ENCODE results near the gene STXBP1.
"Not testable (repeated sequence)": the region's sequence is repeated elsewhere in the genome, so short reads cannot be mapped to it uniquely, and the experiment has no call there.

The STXBP1 gene

DNA sequence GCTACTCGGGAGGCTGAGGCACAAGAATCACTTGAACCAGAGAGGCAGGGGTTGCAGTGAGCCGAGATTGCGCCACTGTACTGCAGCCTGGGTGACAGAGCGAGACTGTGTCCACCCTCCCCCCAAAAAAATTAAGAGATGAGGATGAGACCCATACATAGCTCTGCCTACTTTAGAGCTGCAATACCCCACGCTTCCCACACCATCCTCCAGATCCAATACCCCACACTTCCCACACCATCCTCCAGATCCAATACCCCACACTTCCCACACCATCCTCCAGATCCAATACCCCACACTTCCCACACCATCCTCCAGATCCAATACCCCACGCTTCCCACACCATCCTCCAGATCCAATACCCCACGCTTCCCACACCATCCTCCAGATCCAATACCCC, 34.9 kb upstream of the STXBP1 start:
- not testable (repeated sequence) for H2BK5ac ChIP-seq (ENCODE audit: low read depth, low read length, poor library complexity); H3K27ac ChIP-seq (ENCODE audit: low read depth, low read length); H3K14ac ChIP-seq (ENCODE audit: low read length); H2AK5ac ChIP-seq (ENCODE audit: low read length); H2BK12ac ChIP-seq (ENCODE audit: low read length); H2BK120ac ChIP-seq (ENCODE audit: insufficient read depth, low read length, poor library complexity); H3K36me3 ChIP-seq (ENCODE audit: control insufficient read depth in 1 of 2, insufficient read depth in 2 of 2, low read length in 2 of 2); H3K4me3 ChIP-seq (ENCODE audit: low read depth, low read length); H3K23ac ChIP-seq (ENCODE audit: low read length); H4K91ac ChIP-seq (ENCODE audit: low read depth, low read length); H3K27me3 ChIP-seq (ENCODE audit: insufficient read depth, low read length); H2AFZ ChIP-seq (ENCODE audit: insufficient read depth, low read length, poor library complexity); H3K9ac ChIP-seq (ENCODE audit: low read length); H3K79me1 ChIP-seq (ENCODE audit: low read length); H3K18ac ChIP-seq (ENCODE audit: low read length); H3K9me3 ChIP-seq (ENCODE audit: insufficient read depth, low read depth, low read length); H3K79me2 ChIP-seq (ENCODE audit: control insufficient read depth, insufficient read depth, low read length, poor library complexity); DNase-seq; H3K4ac ChIP-seq (ENCODE audit: low read depth, low read length); H4K12ac ChIP-seq (ENCODE audit: low read depth, low read length); H3K4me2 ChIP-seq (ENCODE audit: low read length); H4K8ac ChIP-seq (ENCODE audit: low read depth, low read length)
- no CpG with 5 or more reads among the region's 7 CpGs for WGBS (ENCODE audit: extremely low coverage, insufficient coverage, insufficient read length)
- peaks cover 11 to 13% of the 10 kb centered on the region in 2 experiments for H3K4me1 ChIP-seq (ENCODE audit: control insufficient read depth in 1 of 2, insufficient read depth in 2 of 2, low read length in 2 of 2)

DNA sequence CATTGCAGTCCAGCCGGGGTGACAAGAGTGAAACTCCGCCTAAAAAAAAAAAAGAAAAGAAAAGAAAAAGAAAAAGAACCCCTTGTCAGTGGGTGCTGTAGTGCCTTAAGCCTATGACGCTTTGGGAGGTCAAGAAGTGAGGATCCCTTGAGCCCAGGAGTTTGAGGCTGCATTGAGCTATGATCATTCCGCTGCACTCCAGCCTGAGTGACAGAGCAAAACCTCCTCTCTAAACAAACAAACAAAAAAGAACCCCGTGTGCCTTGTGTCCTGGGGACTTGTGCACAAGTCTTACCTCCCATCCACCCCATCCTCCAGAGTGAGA, 33.5 kb upstream of the STXBP1 start:
- Histone ChIP-seq H3K23ac (ENCODE audit: low read length) (no peak overlapping the region), H4K12ac (ENCODE audit: low read depth, low read length) (no peak overlapping the region), H2BK5ac (ENCODE audit: low read depth, low read length, poor library complexity) (no peak overlapping the region), H2BK120ac (ENCODE audit: insufficient read depth, low read length, poor library complexity) (no peak overlapping the region), H3K9me3 (ENCODE audit: insufficient read depth, low read depth, low read length) (no peaks in the 10 kb centered on the region), H3K79me1 (ENCODE audit: low read length) (peaks cover 9% of the 10 kb centered on the region), H4K91ac (ENCODE audit: low read depth, low read length) (no peak overlapping the region), H3K4ac (ENCODE audit: low read depth, low read length) (no peak overlapping the region), H3K36me3 (ENCODE audit: control insufficient read depth in 1 of 2, insufficient read depth in 2 of 2, low read length in 2 of 2) (no peaks in the 10 kb centered on the region), H4K8ac (ENCODE audit: low read depth, low read length) (peak overlapping the region; percentile 12), H3K14ac (ENCODE audit: low read length) (peak overlapping the region; percentile 4), H3K27me3 (ENCODE audit: insufficient read depth, low read length) (no peaks in the 10 kb centered on the region), H3K4me3 (ENCODE audit: low read depth, low read length) (no peak overlapping the region), H3K18ac (ENCODE audit: low read length) (no peak overlapping the region), H3K9ac (ENCODE audit: low read length) (no peak overlapping the region), H3K27ac (ENCODE audit: low read depth, low read length) (no peak overlapping the region), H3K79me2 (ENCODE audit: control insufficient read depth, insufficient read depth, low read length, poor library complexity) (no peaks in the 10 kb centered on the region), H2AFZ (ENCODE audit: insufficient read depth, low read length, poor library complexity) (no peak overlapping the region), H2AK5ac (ENCODE audit: low read length) (no peak overlapping the region), H3K4me2 (ENCODE audit: low read length) (no peak overlapping the region), H2BK12ac (ENCODE audit: low read length) (no peak overlapping the region), H3K4me1 (ENCODE audit: control insufficient read depth in 1 of 2, insufficient read depth in 2 of 2, low read length in 2 of 2) (peaks cover 11 to 13% of the 10 kb centered on the region in 2 experiments)
- DNase-seq = no peak
- WGBS (ENCODE audit: extremely low coverage, insufficient coverage, insufficient read length) = no CpG with 5 or more reads among the region's 5 CpGs

DNA sequence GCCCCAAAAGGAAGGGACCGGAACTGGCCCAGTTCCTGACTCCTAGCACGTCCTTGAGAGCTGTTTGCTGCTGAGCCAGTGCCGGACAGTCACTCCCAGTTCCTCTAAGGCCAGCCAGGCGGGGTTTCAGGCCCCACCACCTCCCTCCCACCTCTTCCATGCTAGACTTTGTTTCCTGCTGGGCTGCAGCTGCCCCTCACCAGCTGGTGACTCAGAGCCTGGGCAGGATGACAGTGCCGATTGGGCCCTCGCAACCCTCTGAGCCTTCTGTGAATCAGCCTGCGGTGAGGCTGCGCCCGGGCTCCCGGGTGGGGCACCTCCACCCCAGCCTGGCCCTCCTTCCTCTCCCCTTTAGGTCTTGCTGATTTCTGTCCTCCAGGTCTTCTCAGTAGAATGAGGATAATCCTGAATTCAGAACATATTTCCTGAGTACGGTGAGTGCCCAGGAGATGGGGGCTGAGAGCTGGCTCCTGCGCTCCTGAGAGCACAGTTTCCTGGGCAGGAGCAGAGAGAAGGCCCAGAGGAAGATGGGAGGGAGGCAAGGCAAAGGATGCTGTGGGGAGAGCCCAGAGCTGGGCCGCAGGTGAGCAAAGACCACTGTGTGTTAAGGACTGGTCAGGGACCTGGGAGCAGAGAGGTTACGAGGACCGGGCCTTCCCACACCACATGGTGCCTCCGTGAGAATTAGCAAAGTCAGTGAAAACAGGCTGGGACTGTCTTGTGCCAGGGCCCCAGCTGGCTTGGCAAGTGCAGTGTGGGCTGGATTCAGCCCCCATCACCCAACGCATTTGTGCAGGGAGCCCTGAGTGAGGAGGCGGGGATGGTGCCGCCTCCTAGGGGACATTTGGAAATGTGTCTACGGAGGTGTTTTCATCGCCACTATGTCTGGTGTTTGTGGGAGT, 32.9 kb upstream of the STXBP1 start:
- peak overlapping the region; percentile 19 for H2AK5ac ChIP-seq (ENCODE audit: low read length)
- H3K4me1 ChIP-seq (ENCODE audit: control insufficient read depth in 1 of 2, insufficient read depth in 2 of 2, low read length in 2 of 2) = peaks cover 8 to 11% of the 10 kb centered on the region in 2 experiments
- DNase-seq = peak; percentile 79 to 84
- H2AFZ ChIP-seq (ENCODE audit: insufficient read depth, low read length, poor library complexity) = no peak overlapping the region
- H3K4me2 ChIP-seq (ENCODE audit: low read length) = no peak overlapping the region
- H3K79me1 ChIP-seq (ENCODE audit: low read length) = peaks cover 6% of the 10 kb centered on the region
- H2BK120ac ChIP-seq (ENCODE audit: insufficient read depth, low read length, poor library complexity) = no peak overlapping the region
- no peaks in the 10 kb centered on the region for H3K79me2 ChIP-seq (ENCODE audit: control insufficient read depth, insufficient read depth, low read length, poor library complexity)
- H4K91ac ChIP-seq (ENCODE audit: low read depth, low read length) = peak overlapping the region; percentile 5
- no peak overlapping the region for H3K23ac ChIP-seq (ENCODE audit: low read length)
- no CpG with 5 or more reads among the region's 21 CpGs for WGBS (ENCODE audit: extremely low coverage, insufficient coverage, insufficient read length)
- no peak overlapping the region for H2BK5ac ChIP-seq (ENCODE audit: low read depth, low read length, poor library complexity)
- H3K14ac ChIP-seq (ENCODE audit: low read length) = peak overlapping the region; percentile 4
- peak overlapping the region; percentile 19 for H3K9ac ChIP-seq (ENCODE audit: low read length)
- no peak overlapping the region for H3K4me3 ChIP-seq (ENCODE audit: low read depth, low read length)
- H3K36me3 ChIP-seq (ENCODE audit: control insufficient read depth in 1 of 2, insufficient read depth in 2 of 2, low read length in 2 of 2) = no peaks in the 10 kb centered on the region
- H3K18ac ChIP-seq (ENCODE audit: low read length) = no peak overlapping the region
- H3K27ac ChIP-seq (ENCODE audit: low read depth, low read length) = no peak overlapping the region
- H3K9me3 ChIP-seq (ENCODE audit: insufficient read depth, low read depth, low read length) = no peaks in the 10 kb centered on the region
- peak overlapping the region; percentile 12 for H4K8ac ChIP-seq (ENCODE audit: low read depth, low read length)
- peak overlapping the region; percentile 44 for H2BK12ac ChIP-seq (ENCODE audit: low read length)
- H3K4ac ChIP-seq (ENCODE audit: low read depth, low read length) = no peak overlapping the region
- no peaks in the 10 kb centered on the region for H3K27me3 ChIP-seq (ENCODE audit: insufficient read depth, low read length)
- no peak overlapping the region for H4K12ac ChIP-seq (ENCODE audit: low read depth, low read length)

DNA sequence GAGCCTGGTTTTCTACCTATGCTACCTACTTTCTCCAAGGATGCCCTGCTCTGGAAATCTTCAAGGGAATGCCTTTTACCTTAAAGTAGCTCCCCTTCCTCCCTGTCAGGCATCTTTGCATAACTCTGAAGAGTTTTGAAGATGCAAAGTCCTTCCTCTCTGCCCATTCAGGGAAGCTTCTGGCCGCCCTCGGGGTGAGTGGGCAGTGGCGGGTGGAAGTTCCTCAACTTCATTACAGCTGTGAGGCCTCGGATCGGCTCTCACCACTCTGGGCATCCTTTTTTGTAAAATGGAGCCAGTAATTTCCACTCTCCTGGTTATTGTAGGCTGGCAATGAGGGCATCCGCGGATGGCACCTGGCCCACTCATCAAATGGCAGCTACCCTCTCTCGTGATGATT, 31.7 kb upstream of the STXBP1 start:
- Histone ChIP-seq H4K12ac (ENCODE audit: low read depth, low read length) (no peak overlapping the region), H3K9me3 (ENCODE audit: insufficient read depth, low read depth, low read length) (no peaks in the 10 kb centered on the region), H3K14ac (ENCODE audit: low read length) (no peak overlapping the region), H3K4me3 (ENCODE audit: low read depth, low read length) (no peak overlapping the region), H3K23ac (ENCODE audit: low read length) (no peak overlapping the region), H4K91ac (ENCODE audit: low read depth, low read length) (no peak overlapping the region), H2AFZ (ENCODE audit: insufficient read depth, low read length, poor library complexity) (no peak overlapping the region), H2BK5ac (ENCODE audit: low read depth, low read length, poor library complexity) (no peak overlapping the region), H3K18ac (ENCODE audit: low read length) (no peak overlapping the region), H3K79me1 (ENCODE audit: low read length) (no peaks in the 10 kb centered on the region), H3K9ac (ENCODE audit: low read length) (no peak overlapping the region), H3K4ac (ENCODE audit: low read depth, low read length) (no peak overlapping the region), H3K79me2 (ENCODE audit: control insufficient read depth, insufficient read depth, low read length, poor library complexity) (no peaks in the 10 kb centered on the region), H3K27ac (ENCODE audit: low read depth, low read length) (no peak overlapping the region), H3K27me3 (ENCODE audit: insufficient read depth, low read length) (no peaks in the 10 kb centered on the region), H4K8ac (ENCODE audit: low read depth, low read length) (no peak overlapping the region), H3K4me2 (ENCODE audit: low read length) (no peak overlapping the region), H2BK12ac (ENCODE audit: low read length) (no peak overlapping the region), H2AK5ac (ENCODE audit: low read length) (no peak overlapping the region), H3K36me3 (ENCODE audit: control insufficient read depth in 1 of 2, insufficient read depth in 2 of 2, low read length in 2 of 2) (no peaks in the 10 kb centered on the region), H2BK120ac (ENCODE audit: insufficient read depth, low read length, poor library complexity) (no peak overlapping the region), H3K4me1 (ENCODE audit: control insufficient read depth in 1 of 2, insufficient read depth in 2 of 2, low read length in 2 of 2) (peaks cover 0 to 3% of the 10 kb centered on the region in 2 experiments)
- WGBS (ENCODE audit: extremely low coverage, insufficient coverage, insufficient read length) = no CpG with 5 or more reads among the region's 8 CpGs
- no peak for DNase-seq
